ENCODE data around the gene KLHDC3.

KLHDC3 gene

GRCh38 chr6:43016176-43016942 is 2.3 kb downstream of the KLHDC3 start:
- Histone ChIP-seq H3K4me1 (ENCODE audit: insufficient read depth, poor library complexity, severe bottlenecking) (peaks cover 9% of the 10 kb centered on the region), H3K27me3 (ENCODE audit: insufficient read depth, poor library complexity, severe bottlenecking) (no peaks in the 10 kb centered on the region), H3K9me3 (ENCODE audit: severe bottlenecking) (no peaks in the 10 kb centered on the region), H3K27ac (ENCODE audit: poor library complexity, severe bottlenecking) (no peak overlapping the region), H3K36me3 (ENCODE audit: low read depth) (peaks cover 30% of the 10 kb centered on the region), H3K4me3 (ENCODE audit: severe bottlenecking) (no peak overlapping the region)
- ATAC-seq (ENCODE audit: low read depth) = no peak
- no peak for DNase-seq (ENCODE audit: low spot score)
- no peak for TF ChIP-seq CTCF (IDR thresholded peaks at IDR 0.05; ENCODE audit: poor library complexity, severe bottlenecking)

- ATAC-seq (ENCODE audit: low read depth) = no peak
- Histone ChIP-seq H3K36me3 (ENCODE audit: low read depth) (peaks cover 26% of the 10 kb centered on the region; the same call in 1 of the 2 replicates), H3K9me3 (ENCODE audit: severe bottlenecking) (no peaks in the 10 kb centered on the region), H3K27ac (ENCODE audit: poor library complexity, severe bottlenecking) (no peak overlapping the region), H3K4me3 (ENCODE audit: severe bottlenecking) (no peak overlapping the region), H3K27me3 (ENCODE audit: insufficient read depth, poor library complexity, severe bottlenecking) (no peaks in the 10 kb centered on the region), H3K4me1 (ENCODE audit: insufficient read depth, poor library complexity, severe bottlenecking) (peaks cover 9% of the 10 kb centered on the region)
- DNase-seq (ENCODE audit: low spot score) = no peak
- TF ChIP-seq CTCF (IDR thresholded peaks at IDR 0.05; ENCODE audit: poor library complexity, severe bottlenecking) = no peak
Observed at GRCh38 chr6:43016943-43017334, 2.9 kb downstream of the KLHDC3 start.

- Histone ChIP-seq H3K27ac (ENCODE audit: poor library complexity, severe bottlenecking) (no peak overlapping the region), H3K36me3 (ENCODE audit: low read depth) (peaks cover 40% of the 10 kb centered on the region), H3K9me3 (ENCODE audit: severe bottlenecking) (no peaks in the 10 kb centered on the region), H3K4me3 (ENCODE audit: severe bottlenecking) (no peak overlapping the region), H3K27me3 (ENCODE audit: insufficient read depth, poor library complexity, severe bottlenecking) (no peaks in the 10 kb centered on the region), H3K4me1 (ENCODE audit: insufficient read depth, poor library complexity, severe bottlenecking) (peaks cover 9% of the 10 kb centered on the region)
- no peak for DNase-seq (ENCODE audit: low spot score)
- no peak for TF ChIP-seq CTCF (IDR thresholded peaks at IDR 0.05; ENCODE audit: poor library complexity, severe bottlenecking)
- ATAC-seq (ENCODE audit: low read depth) = no peak
Observed at GRCh38 chr6:43019152-43019551, 5.1 kb downstream of the KLHDC3 start.

GRCh38 chr6:43020052-43020705 is 6.1 kb downstream of the KLHDC3 start:
- Histone ChIP-seq H3K4me1 (ENCODE audit: insufficient read depth, poor library complexity, severe bottlenecking) (peaks cover 6% of the 10 kb centered on the region), H3K4me3 (ENCODE audit: severe bottlenecking) (no peak overlapping the region), H3K36me3 (ENCODE audit: low read depth) (peaks cover 51% of the 10 kb centered on the region), H3K27me3 (ENCODE audit: insufficient read depth, poor library complexity, severe bottlenecking) (no peaks in the 10 kb centered on the region), H3K9me3 (ENCODE audit: severe bottlenecking) (no peaks in the 10 kb centered on the region), H3K27ac (ENCODE audit: poor library complexity, severe bottlenecking) (no peak overlapping the region)
- TF ChIP-seq CTCF (IDR thresholded peaks at IDR 0.05; ENCODE audit: poor library complexity, severe bottlenecking) = no peak
- ATAC-seq (ENCODE audit: low read depth) = no peak
- no peak for DNase-seq (ENCODE audit: low spot score)

- TF ChIP-seq CTCF (IDR thresholded peaks at IDR 0.05; ENCODE audit: poor library complexity, severe bottlenecking) = no peak
- Histone ChIP-seq H3K4me1 (ENCODE audit: insufficient read depth, poor library complexity, severe bottlenecking) (peaks cover 4% of the 10 kb centered on the region), H3K9me3 (ENCODE audit: severe bottlenecking) (no peaks in the 10 kb centered on the region), H3K4me3 (ENCODE audit: severe bottlenecking) (peak overlapping the region; percentile 53), H3K27ac (ENCODE audit: poor library complexity, severe bottlenecking) (peak overlapping the region; percentile 76), H3K27me3 (ENCODE audit: insufficient read depth, poor library complexity, severe bottlenecking) (no peaks in the 10 kb centered on the region), H3K36me3 (ENCODE audit: low read depth) (peaks cover 57% of the 10 kb centered on the region)
- DNase-seq (ENCODE audit: low spot score) = no peak
- 0 out of 3 replicates have a peak, but pooled peaks have one; percentile 4 for ATAC-seq (ENCODE audit: low read depth)
Observed at GRCh38 chr6:43020847-43021246, 6.8 kb downstream of the KLHDC3 start.
